HG02840 (cell line): ENCODE data around the gene PCNX4.
A peak's percentile ranks its signal among the peaks of the same experiment; 100 is the strongest.
"Not testable (repeated sequence)": the region's sequence is repeated elsewhere in the genome, so short reads cannot be mapped to it uniquely, and the experiment has no call there.

ENCODE experiments used
- ATAC-seq: cut with Tn5 transposase; IDR thresholded peaks from one replicate; pipeline ENCODE4 v1.9.1; 2021; ENCODE audit warnings: mild to moderate bottlenecking, moderate library complexity, moderate number of reproducible peaks; ENCODE audit not compliant: unreplicated experiment, low FRiP score

The PCNX4 gene

GRCh38 chr14:60091550-60092525 lies at the start of gene PCNX4:
TSS of gene PCNX4 (plus strand) at chr14:60091923. CDS start at chr14:60107639, 15,716 bp downstream.
- ATAC-seq = peak; percentile 97

GRCh38 chr14:60047976-60048375 lies 43.7 kb upstream of the PCNX4 start:
- not testable (repeated sequence) for ATAC-seq

- no peak for ATAC-seq
These were observed 40.0 kb upstream of the PCNX4 start for GRCh38 chr14:60051721-60052221.

GRCh38 chr14:60058087-60058486 lies 33.6 kb upstream of the PCNX4 start:
- no peak for ATAC-seq

- ATAC-seq = no peak
These were observed 30.4 kb upstream of the PCNX4 start for GRCh38 chr14:60061371-60061770.

GRCh38 chr14:60064491-60065072 lies 27.1 kb upstream of the PCNX4 start:
- no peak for ATAC-seq

GRCh38 chr14:60067882-60068281 lies 23.8 kb upstream of the PCNX4 start:
- no peak for ATAC-seq

- ATAC-seq = no peak
These were observed 12.0 kb upstream of the PCNX4 start for GRCh38 chr14:60079723-60080122.

- no peak for ATAC-seq
These were observed 6.6 kb upstream of the PCNX4 start for GRCh38 chr14:60085085-60085484.

GRCh38 chr14:60085693-60086092 lies 6.0 kb upstream of the PCNX4 start:
- ATAC-seq = no peak

GRCh38 chr14:60087668-60088067 lies 4.1 kb upstream of the PCNX4 start:
- ATAC-seq = no peak

GRCh38 chr14:60089221-60089620 lies 2.5 kb upstream of the PCNX4 start:
- ATAC-seq = no peak

GRCh38 chr14:60090864-60091519 lies 731 bp upstream of the PCNX4 start:
- ATAC-seq = no peak

GRCh38 chr14:60092526-60092920 lies 800 bp downstream of the PCNX4 start:
- no peak for ATAC-seq

GRCh38 chr14:60093080-60093479 lies 1.4 kb downstream of the PCNX4 start:
- ATAC-seq = no peak

GRCh38 chr14:60093606-60094005 lies 1.9 kb downstream of the PCNX4 start:
- ATAC-seq = no peak

GRCh38 chr14:60094306-60094897 lies 2.7 kb downstream of the PCNX4 start:
- ATAC-seq = no peak

GRCh38 chr14:60095231-60095630 lies 3.5 kb downstream of the PCNX4 start:
- ATAC-seq = no peak

GRCh38 chr14:60095781-60096450 lies 4.2 kb downstream of the PCNX4 start:
- no peak for ATAC-seq

- ATAC-seq = no peak
These were observed 6.3 kb downstream of the PCNX4 start for GRCh38 chr14:60097974-60098373.
